ENCODE results near the gene PDGFC.

Gene PDGFC

GRCh38 chr4:156971676-156972378, at the start of gene PDGFC:
Gene PDGFC, minus strand, starts transcription at chr4:156971799. Its CDS starts 896 bp downstream, at chr4:156970903.
- DNase-seq = no peak

GRCh38 chr4:157020882-157021281, 49.3 kb upstream of the PDGFC start:
- DNase-seq = no peak

GRCh38 chr4:157018920-157019490, 47.4 kb upstream of the PDGFC start:
- no peak for DNase-seq

GRCh38 chr4:157014621-157015591, 43.3 kb upstream of the PDGFC start:
- no peak for DNase-seq

GRCh38 chr4:157013656-157014055, 42.1 kb upstream of the PDGFC start:
- no peak for DNase-seq

GRCh38 chr4:157012781-157013180, 41.2 kb upstream of the PDGFC start:
- no peak for DNase-seq

- no peak for DNase-seq
These were observed 40.7 kb upstream of the PDGFC start for GRCh38 chr4:157012296-157012695.

GRCh38 chr4:157010630-157011029, 39.0 kb upstream of the PDGFC start:
- no peak for DNase-seq

- DNase-seq = no peak
These were observed 34.2 kb upstream of the PDGFC start for GRCh38 chr4:157005831-157006230.

- DNase-seq = no peak
These were observed 33.6 kb upstream of the PDGFC start for GRCh38 chr4:157005193-157005592.

GRCh38 chr4:157004279-157005161, 32.9 kb upstream of the PDGFC start:
- DNase-seq = no peak

GRCh38 chr4:156999175-156999517, 27.5 kb upstream of the PDGFC start:
- no peak for DNase-seq

- no peak for DNase-seq
These were observed 27.0 kb upstream of the PDGFC start for GRCh38 chr4:156998500-156999174.

- DNase-seq = no peak
These were observed 21.3 kb upstream of the PDGFC start for GRCh38 chr4:156992943-156993342.

GRCh38 chr4:156991161-156991560, 19.6 kb upstream of the PDGFC start:
- no peak for DNase-seq

GRCh38 chr4:156983366-156983765, 11.8 kb upstream of the PDGFC start:
- no peak for DNase-seq

- DNase-seq = no peak
These were observed 9.7 kb upstream of the PDGFC start for GRCh38 chr4:156981262-156981769.

- DNase-seq = no peak
These were observed 6.0 kb upstream of the PDGFC start for GRCh38 chr4:156977435-156978160.

GRCh38 chr4:156976147-156976546, 4.5 kb upstream of the PDGFC start:
- no peak for DNase-seq

- DNase-seq = no peak
These were observed 4.1 kb upstream of the PDGFC start for GRCh38 chr4:156975686-156976085.

- DNase-seq = no peak
These were observed 2.7 kb upstream of the PDGFC start for GRCh38 chr4:156974264-156974663.
